H7 (cell line): ENCODE measurements around the gene CFAP300. TPM values are rescaled to one million over a fixed set of nuclear protein-coding genes. Genes with fewer than 3 reads are reported as not detected.

ENCODE experiments used
- total RNA-seq: library from RNA; depleted of rRNA; stranded (reverse); fragments of >200 nt; shearing (Covaris generic); gene quantifications from 2 replicates; pipeline ENCODE4 v1.2.3, GENCODE V29; 2014; rRNA removed

Gene CFAP300
- total RNA-seq, 1 experiment from 2014 or later, result 0.35 TPM

Other genes starting within 250 kb of the CFAP300 start
- 0.48 and 0.59 TPM in 2 replicates for gene CEP126, start 132.4 kb upstream of the CFAP300 start, total RNA-seq
- gene ANGPTL5, start 130.9 kb upstream of the CFAP300 start, total RNA-seq, result not detected in 2 replicates
- 76.2 and 80.5 TPM in 2 replicates for gene YAP1, start 63.0 kb downstream of the CFAP300 start, total RNA-seq